Large intestine (tissue), 12 donors: ENCODE data around the gene FRMD3. TPM values are rescaled to one million over a fixed set of nuclear protein-coding genes. Genes with fewer than 3 reads are reported as not detected.

Experiments
- DNase-seq, 2 donors: peaks; one replicate each; pipeline versions ENCODE4 v3.0.0 to v3.0.0-alpha.2; 2013
- H3K27ac ChIP-seq: one replicate; pipeline ENCODE4 v1.5.1; 2013; ENCODE audit warnings: low read length
- H3K27me3 ChIP-seq: 2 replicates; pipeline ENCODE4 v1.6.1; 2013; ENCODE audit warnings: low read length; ENCODE audit not compliant: control insufficient read depth, insufficient read depth
- H3K36me3 ChIP-seq: 2 replicates; pipeline ENCODE4 v1.6.1; 2013; ENCODE audit warnings: low read length; ENCODE audit not compliant: control insufficient read depth, insufficient read depth
- H3K4me1 ChIP-seq: one replicate; pipeline ENCODE4 v1.6.1; 2013; ENCODE audit warnings: low read length; ENCODE audit not compliant: control insufficient read depth, insufficient read depth
- H3K4me3 ChIP-seq: one replicate; pipeline ENCODE4 v1.5.1; 2013; ENCODE audit warnings: low read length
- H3K9me3 ChIP-seq: one replicate; pipeline ENCODE4 v1.6.1; 2013; ENCODE audit warnings: mild to moderate bottlenecking, low read depth, low read length, moderate library complexity; ENCODE audit not compliant: control insufficient read depth
- WGBS: methylation state at CpG from one replicate; pipeline ENCODE4 v1.1.5; 2013; ENCODE audit warnings: low lambda C conversion rate; ENCODE audit not compliant: insufficient coverage; 5-methylcytosine and 5-hydroxymethylcytosine counted together
- long read RNA-seq, 11 donors: transcript quantifications; one replicate each; lab custom pipeline, GENCODE V29; 2026
- polyA plus RNA-seq: library from polyadenylated mRNA; unstranded; fragments of 120-200 nt; gene quantifications from one replicate; pipeline ENCODE4 v1.2.1, GENCODE V29; 2013

Gene FRMD3
- 4.4 TPM for polyA plus RNA-seq
- long read RNA-seq, donor 1, full-length matches to known transcripts, result 2 of 2 reads
- long read RNA-seq, donor 1, partial matches to known transcripts, result 0 of 2 reads
- long read RNA-seq, donor 1, other reads (novel, unspliced or antisense), result 0 of 2 reads
- long read RNA-seq, donor 2, result 0 reads
- long read RNA-seq, donor 3, result 0 reads
- long read RNA-seq, donor 4, result 0 reads
- long read RNA-seq, donor 5, result 0 reads
- long read RNA-seq, donor 6, full-length matches to known transcripts, result 1 of 1 reads
- long read RNA-seq, donor 6, partial matches to known transcripts, result 0 of 1 reads
- long read RNA-seq, donor 6, other reads (novel, unspliced or antisense), result 0 of 1 reads
- long read RNA-seq, donor 7, result 0 reads
- long read RNA-seq, donor 8, result 0 reads
- long read RNA-seq, donor 9, result 0 reads
- long read RNA-seq, donor 10, full-length matches to known transcripts, result 1 of 1 reads
- long read RNA-seq, donor 10, partial matches to known transcripts, result 0 of 1 reads
- long read RNA-seq, donor 10, other reads (novel, unspliced or antisense), result 0 of 1 reads
- long read RNA-seq, donor 11, full-length matches to known transcripts, result 1 of 1 reads
- long read RNA-seq, donor 11, partial matches to known transcripts, result 0 of 1 reads
- long read RNA-seq, donor 11, other reads (novel, unspliced or antisense), result 0 of 1 reads

DNA sequence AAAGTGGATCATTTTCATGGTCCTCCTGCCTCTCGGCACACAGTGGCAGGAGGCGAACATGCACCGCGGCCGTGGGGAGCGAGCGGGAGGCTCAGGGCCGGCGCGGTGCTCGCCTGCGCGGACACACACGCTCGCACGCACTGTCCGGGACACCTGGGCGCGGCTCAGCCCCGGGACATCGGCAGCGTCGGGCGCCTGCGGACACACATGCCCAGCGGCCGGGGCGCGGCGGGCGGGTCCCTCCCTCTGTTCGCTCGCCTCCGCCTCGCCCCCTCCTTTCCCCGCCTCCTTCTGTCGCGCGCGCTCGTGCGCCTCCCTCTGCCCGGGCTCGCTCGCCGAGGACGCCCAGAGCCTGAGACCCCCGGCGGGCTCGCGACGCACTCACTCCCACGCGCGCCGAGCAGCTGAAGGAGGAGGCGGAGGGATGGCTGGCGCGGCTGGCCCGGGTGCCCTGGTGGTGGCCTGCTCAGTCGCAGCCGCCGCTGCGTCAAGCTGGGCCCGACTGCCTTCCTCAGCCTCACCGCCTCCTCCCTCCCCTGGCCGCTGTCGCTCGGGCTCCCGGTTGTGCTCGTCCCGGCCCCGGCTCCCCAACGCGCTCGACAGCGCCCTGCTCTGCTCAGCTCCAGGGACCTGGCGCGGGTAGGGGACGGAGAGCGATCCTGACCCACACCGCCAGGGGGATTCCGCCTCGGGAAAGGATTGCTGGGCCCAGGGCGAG lies at the start of gene FRMD3:
TSS of gene FRMD3 (minus strand) at position 230 of the 718 bp plus-strand sequence. CDS start at position 60, 170 bp downstream.
- Histone ChIP-seq H3K9me3 (peaks cover 6% of the 10 kb centered on the region), H3K27ac (no peak within 1 kb of the TSS), H3K4me1 (peaks cover 19% of the 10 kb centered on the region), H3K4me3 (peak within 1 kb of the TSS; percentile 40), H3K36me3 (no peaks in the 10 kb centered on the region), H3K27me3 (peaks cover 46% of the 10 kb centered on the region)
- peak; percentile 56 to 75 for DNase-seq
- no CpG with 5 or more reads among the region's 85 CpGs for WGBS

DNA sequence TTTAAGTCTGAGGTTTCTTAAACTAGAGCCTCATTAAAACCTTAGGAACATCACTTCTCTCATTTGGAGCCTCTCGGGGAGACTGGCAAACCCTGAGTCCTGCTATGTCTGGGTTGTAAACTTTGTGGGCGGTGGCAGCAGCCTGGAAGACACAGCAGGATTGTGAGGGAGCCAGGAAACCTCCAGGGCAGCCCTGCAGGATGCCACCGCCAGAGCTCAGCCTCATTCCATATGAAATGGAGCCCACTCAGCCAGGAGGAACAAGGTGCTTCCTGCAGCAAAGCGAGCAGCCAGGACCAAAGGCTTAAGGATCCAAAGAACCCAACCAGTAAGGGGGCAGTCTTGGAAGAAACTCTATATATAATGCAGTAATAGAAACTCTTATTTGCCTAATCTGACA lies 46.8 kb upstream of the FRMD3 start:
- Histone ChIP-seq H3K4me1 (no peaks in the 10 kb centered on the region), H3K4me3 (no peak overlapping the region), H3K27ac (no peak overlapping the region), H3K36me3 (no peaks in the 10 kb centered on the region), H3K9me3 (no peaks in the 10 kb centered on the region), H3K27me3 (no peaks in the 10 kb centered on the region)
- DNase-seq, result no peak
- WGBS, result no CpG with 5 or more reads among the region's 4 CpGs

GRCh38 chr9:83583151-83584014 lies 45.2 kb upstream of the FRMD3 start:
- H3K36me3 ChIP-seq, result no peaks in the 10 kb centered on the region
- H3K9me3 ChIP-seq, result peaks cover 3% of the 10 kb centered on the region
- WGBS, result 20% methylated on average over 1 of the region's 6 CpGs
- DNase-seq, result peak; percentile 17 to 24
- H3K27me3 ChIP-seq, result no peaks in the 10 kb centered on the region
- no peaks in the 10 kb centered on the region for H3K4me1 ChIP-seq
- H3K27ac ChIP-seq, result no peak overlapping the region
- no peak overlapping the region for H3K4me3 ChIP-seq

GRCh38 chr9:83582029-83582428 lies 43.8 kb upstream of the FRMD3 start:
- Histone ChIP-seq H3K36me3 (no peaks in the 10 kb centered on the region), H3K27ac (no peak overlapping the region), H3K4me1 (no peaks in the 10 kb centered on the region), H3K9me3 (peaks cover 3% of the 10 kb centered on the region), H3K27me3 (no peaks in the 10 kb centered on the region), H3K4me3 (no peak overlapping the region)
- no CpG with 5 or more reads among the region's 1 CpG for WGBS
- no peak for DNase-seq

DNA sequence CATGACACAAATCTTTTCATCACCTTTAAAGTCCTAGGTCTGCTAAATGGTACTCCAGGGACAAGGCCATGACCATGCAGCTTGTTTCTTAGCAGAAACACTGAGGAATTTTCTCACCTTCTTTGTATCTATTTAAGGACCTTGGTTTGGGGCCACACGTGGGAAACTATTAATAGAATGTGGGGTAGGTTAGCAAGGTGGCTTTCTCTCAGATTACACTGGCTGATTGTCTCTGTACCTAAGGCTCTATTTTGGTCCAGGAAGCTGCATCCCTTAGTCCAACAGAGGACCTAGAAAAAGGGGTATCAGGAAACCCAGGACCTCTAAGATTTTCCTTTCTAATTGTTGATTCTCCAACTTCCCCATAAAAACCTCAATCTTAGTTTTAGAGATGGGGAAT lies 36.3 kb upstream of the FRMD3 start:
- WGBS, result no CpG with 5 or more reads among the region's 1 CpG
- Histone ChIP-seq H3K36me3 (no peaks in the 10 kb centered on the region), H3K4me1 (peaks cover 8% of the 10 kb centered on the region), H3K27me3 (no peaks in the 10 kb centered on the region), H3K9me3 (peaks cover 3% of the 10 kb centered on the region), H3K27ac (no peak overlapping the region), H3K4me3 (no peak overlapping the region)
- DNase-seq, result no peak

DNA sequence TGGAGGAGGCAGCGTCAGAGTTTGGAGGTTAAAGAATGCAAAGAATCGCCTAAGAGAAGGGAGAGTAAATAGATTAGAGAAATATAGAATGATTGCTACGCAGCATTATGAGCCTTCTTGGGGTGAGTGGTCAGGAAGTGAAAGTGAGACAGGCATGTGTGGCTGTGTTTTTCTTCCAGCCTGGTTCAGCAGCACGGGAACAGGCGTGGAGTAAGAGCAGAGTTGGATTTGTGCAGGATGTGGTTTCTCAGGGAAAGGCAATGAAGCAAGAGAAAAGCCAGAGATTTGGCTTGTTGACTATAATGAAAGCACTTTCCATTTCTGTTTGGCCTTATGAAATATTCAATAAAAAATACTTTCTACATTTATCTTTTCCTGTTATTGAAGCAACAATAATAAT lies 34.3 kb upstream of the FRMD3 start:
- H3K36me3 ChIP-seq, result no peaks in the 10 kb centered on the region
- H3K4me1 ChIP-seq, result peaks cover 8% of the 10 kb centered on the region
- H3K4me3 ChIP-seq, result no peak overlapping the region
- WGBS, result no CpG with 5 or more reads among the region's 5 CpGs
- no peak overlapping the region for H3K27ac ChIP-seq
- no peaks in the 10 kb centered on the region for H3K27me3 ChIP-seq
- H3K9me3 ChIP-seq, result no peaks in the 10 kb centered on the region
- no peak for DNase-seq

GRCh38 chr9:83570359-83570758 lies 32.2 kb upstream of the FRMD3 start:
- Histone ChIP-seq H3K4me1 (peaks cover 8% of the 10 kb centered on the region), H3K9me3 (no peaks in the 10 kb centered on the region), H3K27ac (peak overlapping the region; percentile 88), H3K4me3 (no peak overlapping the region), H3K36me3 (no peaks in the 10 kb centered on the region), H3K27me3 (no peaks in the 10 kb centered on the region)
- DNase-seq, result peak; percentile 85 to 92
- 40% methylated on average over 1 of the region's 1 CpG for WGBS

- H3K9me3 ChIP-seq, result no peaks in the 10 kb centered on the region
- no peak overlapping the region for H3K4me3 ChIP-seq
- WGBS, result no CpG with 5 or more reads among the region's 2 CpGs
- DNase-seq, result no peak
- no peak overlapping the region for H3K27ac ChIP-seq
- H3K36me3 ChIP-seq, result no peaks in the 10 kb centered on the region
- no peaks in the 10 kb centered on the region for H3K27me3 ChIP-seq
- H3K4me1 ChIP-seq, result peaks cover 8% of the 10 kb centered on the region
Measured at GRCh38 chr9:83569326-83569725, 31.1 kb upstream of the FRMD3 start.

DNA sequence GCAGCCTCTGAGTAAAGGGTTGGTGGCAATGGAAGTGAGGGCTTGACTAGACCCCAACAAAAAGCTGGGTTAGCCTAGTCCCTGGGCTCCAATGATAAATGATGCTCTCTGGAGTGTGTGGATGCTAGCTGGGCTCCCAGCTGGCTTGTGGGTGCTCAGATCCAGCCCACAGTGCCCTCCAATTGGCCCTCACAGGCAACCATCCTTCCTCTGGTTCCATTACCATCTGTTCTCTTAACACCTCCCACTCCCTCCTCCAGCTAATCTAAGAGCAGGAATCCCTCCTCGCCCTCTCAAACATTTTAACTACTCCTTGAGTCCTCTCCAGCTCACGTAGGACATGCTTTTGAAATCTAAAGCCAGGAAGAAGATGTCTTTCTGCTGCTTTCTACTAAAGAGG lies 25.2 kb upstream of the FRMD3 start:
- Histone ChIP-seq H3K9me3 (no peaks in the 10 kb centered on the region), H3K27ac (no peak overlapping the region), H3K36me3 (no peaks in the 10 kb centered on the region), H3K4me1 (no peaks in the 10 kb centered on the region), H3K27me3 (no peaks in the 10 kb centered on the region), H3K4me3 (no peak overlapping the region)
- DNase-seq, result no peak
- WGBS, result no CpG with 5 or more reads among the region's 2 CpGs
